Endodermal cell (in vitro differentiated cells): ENCODE measurements around the gene ISX. TPM values are rescaled to one million over a fixed set of nuclear protein-coding genes. Genes with fewer than 3 reads are reported as not detected.

Experiments
- DNase-seq: peaks from one replicate; pipeline ENCODE4 v3.0.0-alpha.2; 2017
- H3K27ac ChIP-seq: 2 replicates; pipeline ENCODE4 v1.5.1; 2013; ENCODE audit warnings: mild to moderate bottlenecking, low read depth, low read length, moderate library complexity
- H3K27me3 ChIP-seq: 2 replicates; pipeline ENCODE4 v1.6.1; 2013; ENCODE audit warnings: mild to moderate bottlenecking, low read length, moderate library complexity; ENCODE audit not compliant: insufficient read depth, control insufficient read depth, poor library complexity, severe bottlenecking
- H3K36me3 ChIP-seq: 2 replicates; pipeline ENCODE4 v1.7.0; 2013; ENCODE audit warnings: mild to moderate bottlenecking, low read length, moderate library complexity; ENCODE audit not compliant: control insufficient read depth, insufficient read depth
- H3K4me1 ChIP-seq: one replicate; pipeline ENCODE4 v1.7.0; 2013; ENCODE audit warnings: low read length; ENCODE audit not compliant: control insufficient read depth, insufficient read depth
- H3K4me3 ChIP-seq: 2 replicates; pipeline ENCODE4 v1.5.1; 2013; ENCODE audit warnings: mild to moderate bottlenecking, low read length, moderate library complexity
- H3K9ac ChIP-seq: 2 replicates; pipeline ENCODE4 v1.6.1; 2013; ENCODE audit warnings: mild to moderate bottlenecking, low read length, moderate library complexity; ENCODE audit not compliant: poor library complexity, severe bottlenecking; ENCODE audit errors: extremely low read depth
- H3K9me3 ChIP-seq: 2 replicates; pipeline ENCODE4 v1.6.1; 2013; ENCODE audit warnings: mild to moderate bottlenecking, low read length, moderate library complexity; ENCODE audit not compliant: control insufficient read depth
- H3K27ac Mint-ChIP-seq: 2 replicates; pipeline ENCODE4 v1.8.0; 2020; ENCODE audit warnings: mixed read lengths
- H3K27me3 Mint-ChIP-seq: 2 replicates; pipeline ENCODE4 v1.8.0; 2021; ENCODE audit warnings: mild to moderate bottlenecking, mixed read lengths; ENCODE audit not compliant: insufficient read depth
- H3K36me3 Mint-ChIP-seq: 2 replicates; pipeline ENCODE4 v1.8.0; 2020; ENCODE audit warnings: low read depth, mixed read lengths
- H3K4me1 Mint-ChIP-seq: 2 replicates; pipeline ENCODE4 v1.8.0; 2020; ENCODE audit warnings: mixed read lengths
- H3K4me3 Mint-ChIP-seq: 2 replicates; pipeline ENCODE4 v1.8.0; 2020; ENCODE audit warnings: mild to moderate bottlenecking, moderate library complexity, mixed read lengths
- H3K9me3 Mint-ChIP-seq: 2 replicates; pipeline ENCODE4 v1.8.0; 2020; ENCODE audit warnings: mild to moderate bottlenecking, mixed read lengths
- WGBS, 2 experiments: methylation state at CpG; one replicate each; pipeline versions ENCODE4 v1.1.5 to v1.1.7; 2013; ENCODE audit warnings: missing lambda C conversion rate in 2 of 2, mixed read lengths in 1 of 2; ENCODE audit not compliant: insufficient coverage in 1 of 2, insufficient read length in 1 of 2; 5-methylcytosine and 5-hydroxymethylcytosine counted together
- total RNA-seq, 2 donors: library from RNA; stranded (reverse); fragmentation: NEBNext Ultra II Directional in 1 of 2; extraction: Animal tissue kit (Norgen Biotek cat#: 25700) in 1 of 2; gene quantifications; 2 replicates in 1 of 2; 3 replicates in 1 of 2; pipeline ENCODE4 v1.2.1, GENCODE V29; 2021
- TF ChIP-seq, protein P1 (sequence below): fragments of 200-600 bp; sonication (generic); conservative IDR thresholded peaks from 2 replicates; pipeline ENCODE4 v1.5.0; 2021; ENCODE audit warnings: antibody characterized with exemption, mild to moderate bottlenecking

Gene ISX
- total RNA-seq, 2 donors from 2014 or later, result 0.07 to 0.13 TPM

DNA sequence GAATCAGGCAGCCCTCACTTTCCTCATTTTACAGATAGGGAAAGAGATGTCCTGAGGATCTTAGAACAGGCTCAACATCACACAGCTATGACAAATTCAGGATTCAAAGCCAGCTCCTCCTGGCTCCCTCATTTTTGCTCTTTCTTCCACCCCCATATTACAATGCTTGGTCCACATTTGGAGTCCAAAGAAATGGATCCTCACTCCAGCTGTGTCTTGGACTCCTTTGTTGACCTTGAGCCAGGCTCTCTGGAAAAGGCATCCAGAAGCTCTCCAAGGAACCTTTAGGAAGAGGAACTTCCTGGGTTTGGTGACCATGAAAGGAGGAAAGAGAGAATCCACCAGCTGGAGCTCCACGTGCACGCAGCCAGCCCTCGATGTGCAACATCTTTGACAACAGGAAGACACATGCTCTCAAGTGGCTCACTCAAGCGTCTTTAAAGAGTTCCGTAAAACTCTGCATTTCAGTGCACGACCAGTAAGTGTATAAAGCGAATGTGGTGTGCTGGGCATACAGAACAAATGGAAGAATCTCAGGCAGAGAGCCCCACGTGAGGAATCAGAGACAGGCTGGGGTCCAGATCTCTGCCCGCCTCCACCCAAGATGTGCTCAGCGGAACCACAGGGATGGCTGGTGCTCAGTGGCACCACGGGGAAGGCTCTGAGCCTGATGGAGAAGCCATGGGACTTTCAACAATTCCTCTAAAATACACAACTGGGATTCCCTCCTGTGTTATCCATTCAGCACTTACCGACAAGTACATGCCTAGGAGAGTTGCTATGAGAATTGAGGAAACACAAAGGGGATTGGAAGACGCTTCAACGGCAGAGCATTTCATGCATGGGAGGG is 48.4 kb downstream of the ISX start:
- Histone ChIP-seq H3K36me3 (no peaks in the 10 kb centered on the region), H3K27me3 (no peaks in the 10 kb centered on the region), H3K4me3 (no peak overlapping the region), H3K27ac (no peak overlapping the region), H3K9me3 (no peaks in the 10 kb centered on the region), H3K4me1 (no peaks in the 10 kb centered on the region), H3K9ac (no peak overlapping the region)
- 87 to 93% methylated on average over 14 of the region's 14 CpGs for WGBS, 2 experiments
- DNase-seq, result no peak
- H3K27me3 Mint-ChIP-seq, result peaks cover 2% of the 10 kb centered on the region
- peaks cover under 1% of the 10 kb centered on the region for H3K4me1 Mint-ChIP-seq
- H3K36me3 Mint-ChIP-seq, result no peaks in the 10 kb centered on the region
- TF ChIP-seq, protein P1, sequence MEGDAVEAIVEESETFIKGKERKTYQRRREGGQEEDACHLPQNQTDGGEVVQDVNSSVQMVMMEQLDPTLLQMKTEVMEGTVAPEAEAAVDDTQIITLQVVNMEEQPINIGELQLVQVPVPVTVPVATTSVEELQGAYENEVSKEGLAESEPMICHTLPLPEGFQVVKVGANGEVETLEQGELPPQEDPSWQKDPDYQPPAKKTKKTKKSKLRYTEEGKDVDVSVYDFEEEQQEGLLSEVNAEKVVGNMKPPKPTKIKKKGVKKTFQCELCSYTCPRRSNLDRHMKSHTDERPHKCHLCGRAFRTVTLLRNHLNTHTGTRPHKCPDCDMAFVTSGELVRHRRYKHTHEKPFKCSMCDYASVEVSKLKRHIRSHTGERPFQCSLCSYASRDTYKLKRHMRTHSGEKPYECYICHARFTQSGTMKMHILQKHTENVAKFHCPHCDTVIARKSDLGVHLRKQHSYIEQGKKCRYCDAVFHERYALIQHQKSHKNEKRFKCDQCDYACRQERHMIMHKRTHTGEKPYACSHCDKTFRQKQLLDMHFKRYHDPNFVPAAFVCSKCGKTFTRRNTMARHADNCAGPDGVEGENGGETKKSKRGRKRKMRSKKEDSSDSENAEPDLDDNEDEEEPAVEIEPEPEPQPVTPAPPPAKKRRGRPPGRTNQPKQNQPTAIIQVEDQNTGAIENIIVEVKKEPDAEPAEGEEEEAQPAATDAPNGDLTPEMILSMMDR, result no peak
- H3K27ac Mint-ChIP-seq, result no peak overlapping the region
- H3K4me3 Mint-ChIP-seq, result no peak overlapping the region
- no peaks in the 10 kb centered on the region for H3K9me3 Mint-ChIP-seq

DNA sequence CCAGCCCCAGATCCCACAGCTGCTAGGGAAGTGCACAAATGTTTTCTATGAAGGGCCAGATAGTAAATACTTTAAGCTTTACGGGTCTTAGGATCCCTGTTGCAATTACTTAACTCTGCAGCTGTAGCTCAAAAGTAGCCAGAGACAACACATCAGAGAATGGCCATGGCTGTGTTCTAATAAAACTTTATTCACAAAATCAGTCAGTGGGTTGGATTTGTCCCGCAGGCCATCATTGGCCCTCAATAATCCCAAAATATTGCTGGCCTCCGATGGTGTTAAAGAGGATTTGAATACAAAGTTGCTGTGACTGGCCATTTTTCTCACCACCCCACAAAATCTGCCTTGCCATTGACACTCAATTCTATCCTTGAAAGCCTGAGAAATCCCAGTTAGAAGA is 49.6 kb downstream of the ISX start:
- Mint-ChIP-seq H3K27ac (no peak overlapping the region), H3K9me3 (no peaks in the 10 kb centered on the region), H3K4me3 (no peak overlapping the region), H3K27me3 (peaks cover 4% of the 10 kb centered on the region), H3K4me1 (peaks cover 5% of the 10 kb centered on the region), H3K36me3 (no peaks in the 10 kb centered on the region)
- TF ChIP-seq, protein P1, result no peak
- Histone ChIP-seq H3K9ac (no peak overlapping the region), H3K4me1 (no peaks in the 10 kb centered on the region), H3K27ac (no peak overlapping the region), H3K36me3 (no peaks in the 10 kb centered on the region), H3K27me3 (no peaks in the 10 kb centered on the region), H3K9me3 (no peaks in the 10 kb centered on the region), H3K4me3 (no peak overlapping the region)
- no peak for DNase-seq
- 95 to 100% methylated on average over 2 to 3 of the region's 3 CpGs for WGBS, 2 experiments

DNA sequence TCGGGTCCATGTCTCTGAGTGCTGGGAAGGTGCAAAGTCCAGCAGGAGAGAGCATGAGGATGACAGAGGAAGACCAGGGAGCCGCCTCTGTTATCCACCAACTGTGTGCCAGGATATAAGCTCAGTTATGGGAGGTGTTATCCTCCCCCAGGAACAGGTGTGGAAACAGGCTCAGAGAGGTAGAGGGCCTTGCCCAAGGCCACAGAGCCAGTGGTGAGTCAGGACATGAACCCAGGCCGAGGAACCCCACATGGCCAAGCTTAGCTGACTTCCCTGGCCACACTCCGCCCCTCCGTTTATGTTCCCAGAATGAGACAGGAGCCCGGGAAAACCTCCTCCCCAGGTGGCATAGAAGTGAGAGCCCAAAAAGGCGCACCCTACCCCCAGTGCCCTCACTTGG is 50.3 kb downstream of the ISX start:
- TF ChIP-seq, protein P1, result no peak
- H3K4me3 ChIP-seq, result no peak overlapping the region
- no peaks in the 10 kb centered on the region for H3K4me1 ChIP-seq
- H3K9me3 Mint-ChIP-seq, result no peaks in the 10 kb centered on the region
- H3K4me3 Mint-ChIP-seq, result no peak overlapping the region
- no peak for DNase-seq
- peaks cover 5% of the 10 kb centered on the region for H3K4me1 Mint-ChIP-seq
- 78 to 100% methylated on average over 3 to 7 of the region's 7 CpGs for WGBS, 2 experiments
- no peaks in the 10 kb centered on the region for H3K36me3 Mint-ChIP-seq
- H3K27ac Mint-ChIP-seq, result no peak overlapping the region
- H3K27ac ChIP-seq, result no peak overlapping the region
- H3K36me3 ChIP-seq, result no peaks in the 10 kb centered on the region
- no peaks in the 10 kb centered on the region for H3K27me3 ChIP-seq
- H3K9ac ChIP-seq, result no peak overlapping the region
- peaks cover 5% of the 10 kb centered on the region for H3K27me3 Mint-ChIP-seq
- no peaks in the 10 kb centered on the region for H3K9me3 ChIP-seq
